ENCODE measurements around the gene LMOD1.
"Not testable (repeated sequence)": the region's sequence is repeated elsewhere in the genome, so short reads cannot be mapped to it uniquely, and the experiment has no call there.

LMOD1 gene

GRCh38 chr1:201914456-201915235 is 31.7 kb downstream of the LMOD1 start:
- DNase-seq (ENCODE audit: low read depth), result no peak

- no peak for DNase-seq (ENCODE audit: low read depth)
Measured at GRCh38 chr1:201912832-201913231, 33.5 kb downstream of the LMOD1 start.

- DNase-seq (ENCODE audit: low read depth), result no peak
Measured at GRCh38 chr1:201911826-201912571, 34.3 kb downstream of the LMOD1 start.

- no peak for DNase-seq (ENCODE audit: low read depth)
Measured at GRCh38 chr1:201907621-201908020, 38.7 kb downstream of the LMOD1 start.

GRCh38 chr1:201906336-201906735 is 40.0 kb downstream of the LMOD1 start:
- no peak for DNase-seq (ENCODE audit: low read depth)

GRCh38 chr1:201905234-201905890 is 41.0 kb downstream of the LMOD1 start:
- no peak for DNase-seq (ENCODE audit: low read depth)

- peak; percentile 77 for DNase-seq (ENCODE audit: low read depth)
Measured at GRCh38 chr1:201904579-201904978, 41.8 kb downstream of the LMOD1 start.

- DNase-seq (ENCODE audit: low read depth), result no peak
Measured at GRCh38 chr1:201903135-201903534, 43.2 kb downstream of the LMOD1 start.

- no peak for DNase-seq (ENCODE audit: low read depth)
Measured at GRCh38 chr1:201902198-201902597, 44.1 kb downstream of the LMOD1 start.

- not testable (repeated sequence) for DNase-seq (ENCODE audit: low read depth)
Measured at GRCh38 chr1:201901036-201901435, 45.3 kb downstream of the LMOD1 start.

GRCh38 chr1:201900476-201900875 is 45.9 kb downstream of the LMOD1 start:
- DNase-seq (ENCODE audit: low read depth), result no peak

GRCh38 chr1:201899683-201900429 is 46.5 kb downstream of the LMOD1 start:
- DNase-seq (ENCODE audit: low read depth), result no peak

GRCh38 chr1:201898992-201899391 is 47.4 kb downstream of the LMOD1 start:
- no peak for DNase-seq (ENCODE audit: low read depth)

GRCh38 chr1:201898240-201898894 is 48.0 kb downstream of the LMOD1 start:
- no peak for DNase-seq (ENCODE audit: low read depth)

GRCh38 chr1:201896951-201897391 is 49.4 kb downstream of the LMOD1 start:
- peak; percentile 58 for DNase-seq (ENCODE audit: low read depth)

- peak; percentile 76 for DNase-seq (ENCODE audit: low read depth)
Measured at GRCh38 chr1:201895913-201896807, 50.2 kb downstream of the LMOD1 start.

GRCh38 chr1:201895120-201895665 is 51.2 kb downstream of the LMOD1 start:
- DNase-seq (ENCODE audit: low read depth), result no peak

- DNase-seq (ENCODE audit: low read depth), result no peak
Measured at GRCh38 chr1:201894343-201895119, 51.8 kb downstream of the LMOD1 start.

GRCh38 chr1:201893431-201893830 is 52.9 kb downstream of the LMOD1 start:
- DNase-seq (ENCODE audit: low read depth), result no peak

All from GM04504 (cell line).